Smooth muscle cell (in vitro differentiated cells): ENCODE measurements around the gene KMT2D. TPM values are rescaled to one million over a fixed set of nuclear protein-coding genes. Genes with fewer than 3 reads are reported as not detected.

Source experiments
- DNase-seq: peaks from one replicate; lab custom pipeline; 2025; ENCODE audit not compliant: unreplicated experiment; lab: John Stamatoyannopoulos, UW
- H2AFZ ChIP-seq: fragments of 200-600 bp; sonication (generic); 2 replicates; pipeline ENCODE4 v1.6.0; 2016; ENCODE audit warnings: antibody characterized with exemption, low read depth, mild to moderate bottlenecking
- H3F3A ChIP-seq: fragments of 200-600 bp; sonication (generic); 2 replicates; pipeline ENCODE4 v1.6.0; 2017; ENCODE audit warnings: antibody characterized with exemption, low read depth
- H3K27ac ChIP-seq: fragments of 200-600 bp; sonication (generic); 2 replicates; pipeline ENCODE4 v1.5.1; 2016; ENCODE audit warnings: low read depth, mild to moderate bottlenecking
- H3K27me3 ChIP-seq: fragments of 200-600 bp; sonication (generic); 2 replicates; pipeline ENCODE4 v1.6.1; 2016; ENCODE audit warnings: low read depth, mild to moderate bottlenecking
- H3K36me3 ChIP-seq: fragments of 200-600 bp; sonication (generic); 2 replicates; pipeline ENCODE4 v1.5.1; 2016; ENCODE audit warnings: low read depth
- H3K4me1 ChIP-seq: fragments of 200-600 bp; sonication (generic); 2 replicates; pipeline ENCODE4 v1.5.1; 2016; ENCODE audit warnings: low read depth
- H3K4me2 ChIP-seq: fragments of 200-600 bp; sonication (generic); 2 replicates; pipeline ENCODE4 v1.6.0; 2016; ENCODE audit warnings: mild to moderate bottlenecking
- H3K4me3 ChIP-seq: fragments of 200-600 bp; sonication (generic); 2 replicates; pipeline ENCODE4 v1.5.1; 2016; ENCODE audit warnings: mild to moderate bottlenecking
- H3K79me2 ChIP-seq: fragments of 200-600 bp; sonication (generic); 2 replicates; pipeline ENCODE4 v1.6.0; 2016; ENCODE audit warnings: low read depth, mild to moderate bottlenecking
- H3K9ac ChIP-seq: fragments of 200-600 bp; sonication (generic); 2 replicates; pipeline ENCODE4 v1.6.0; 2016; ENCODE audit warnings: low read depth
- H3K9me3 ChIP-seq: fragments of 200-600 bp; sonication (generic); replicated peaks from 2 replicates; pipeline ENCODE4 v1.5.1; 2016; ENCODE audit warnings: low read depth
- H4K20me1 ChIP-seq: fragments of 200-600 bp; sonication (generic); 2 replicates; pipeline ENCODE4 v1.6.0; 2016; ENCODE audit warnings: low read depth
- WGBS: methylation state at CpG from one replicate; pipeline ENCODE4 v1.1.7; 2016; ENCODE audit warnings: low lambda C conversion rate; 5-methylcytosine and 5-hydroxymethylcytosine counted together
- polyA plus RNA-seq: library from polyadenylated mRNA; unstranded; fragments of >200 nt; fragmentation: Nextera tagmentation; extraction: Ambion mirVana; gene quantifications from 2 replicates; pipeline ENCODE4 v1.2.1, GENCODE V29; 2016
- total RNA-seq: library from RNA; depleted of rRNA; stranded (reverse); fragments of >200 nt; gene quantifications from 2 replicates; pipeline ENCODE4 v1.2.3, GENCODE V29; 2014
- TF ChIP-seq, protein P1 (sequence below): fragments of 200-600 bp; sonication (generic); IDR thresholded peaks from 2 replicates; pipeline ENCODE4 v1.5.1; 2017; ENCODE audit warnings: borderline replicate concordance, mild to moderate bottlenecking, antibody characterized with exemption; ENCODE audit not compliant: insufficient read depth, poor library complexity, severe bottlenecking

KMT2D gene
- total and polyA plus RNA-seq, 2 experiments from 2014 or later: 24.6 to 25.9 TPM

DNA sequence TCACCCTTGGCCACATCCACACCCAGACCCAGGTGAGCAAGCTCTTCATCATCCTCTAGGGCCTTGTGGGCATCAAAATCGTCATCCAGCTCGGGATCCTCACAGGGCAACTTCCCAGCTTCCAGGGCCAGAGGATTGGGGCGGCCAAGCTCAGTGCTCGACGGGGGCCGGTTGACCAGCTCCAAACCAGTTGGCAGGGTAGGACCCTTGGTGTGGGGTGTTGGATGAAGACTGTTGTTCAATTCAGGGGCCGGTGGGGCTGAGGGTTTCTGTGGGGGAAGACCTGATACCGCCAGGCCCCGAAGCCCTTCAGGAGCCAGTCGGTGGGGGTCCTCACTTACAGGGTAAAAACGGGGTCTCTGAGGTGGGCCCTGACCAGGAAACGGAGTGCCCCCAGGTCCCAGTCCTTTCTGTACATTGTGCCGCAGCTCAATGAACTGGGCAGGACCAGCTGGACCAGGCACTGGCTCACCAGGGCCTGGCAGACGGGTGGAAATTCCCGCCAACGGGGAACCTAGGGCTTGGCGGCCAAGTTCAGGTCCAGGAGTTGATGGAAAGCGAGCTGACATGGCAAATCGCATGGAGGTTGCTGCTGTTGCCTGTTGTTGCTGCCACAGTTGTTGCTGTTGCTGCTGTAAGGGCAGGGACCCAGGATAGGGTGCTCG is 22.2 kb downstream of the KMT2D start:
- H3K27ac ChIP-seq: no peak overlapping the region
- TF ChIP-seq, protein P1, sequence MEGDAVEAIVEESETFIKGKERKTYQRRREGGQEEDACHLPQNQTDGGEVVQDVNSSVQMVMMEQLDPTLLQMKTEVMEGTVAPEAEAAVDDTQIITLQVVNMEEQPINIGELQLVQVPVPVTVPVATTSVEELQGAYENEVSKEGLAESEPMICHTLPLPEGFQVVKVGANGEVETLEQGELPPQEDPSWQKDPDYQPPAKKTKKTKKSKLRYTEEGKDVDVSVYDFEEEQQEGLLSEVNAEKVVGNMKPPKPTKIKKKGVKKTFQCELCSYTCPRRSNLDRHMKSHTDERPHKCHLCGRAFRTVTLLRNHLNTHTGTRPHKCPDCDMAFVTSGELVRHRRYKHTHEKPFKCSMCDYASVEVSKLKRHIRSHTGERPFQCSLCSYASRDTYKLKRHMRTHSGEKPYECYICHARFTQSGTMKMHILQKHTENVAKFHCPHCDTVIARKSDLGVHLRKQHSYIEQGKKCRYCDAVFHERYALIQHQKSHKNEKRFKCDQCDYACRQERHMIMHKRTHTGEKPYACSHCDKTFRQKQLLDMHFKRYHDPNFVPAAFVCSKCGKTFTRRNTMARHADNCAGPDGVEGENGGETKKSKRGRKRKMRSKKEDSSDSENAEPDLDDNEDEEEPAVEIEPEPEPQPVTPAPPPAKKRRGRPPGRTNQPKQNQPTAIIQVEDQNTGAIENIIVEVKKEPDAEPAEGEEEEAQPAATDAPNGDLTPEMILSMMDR: no peak
- H2AFZ ChIP-seq: no peak overlapping the region
- WGBS: 97% methylated on average over 20 of the region's 20 CpGs
- H4K20me1 ChIP-seq: peaks cover 27% of the 10 kb centered on the region
- H3F3A ChIP-seq: no peaks in the 10 kb centered on the region
- H3K4me2 ChIP-seq: no peak overlapping the region
- H3K4me3 ChIP-seq: no peak overlapping the region
- no peak overlapping the region for H3K9ac ChIP-seq
- peaks cover 6% of the 10 kb centered on the region for H3K79me2 ChIP-seq
- H3K36me3 ChIP-seq: peaks cover 6% of the 10 kb centered on the region
- no peaks in the 10 kb centered on the region for H3K27me3 ChIP-seq
- DNase-seq: no peak
- H3K4me1 ChIP-seq: no peaks in the 10 kb centered on the region
- no peaks in the 10 kb centered on the region for H3K9me3 ChIP-seq

DNA sequence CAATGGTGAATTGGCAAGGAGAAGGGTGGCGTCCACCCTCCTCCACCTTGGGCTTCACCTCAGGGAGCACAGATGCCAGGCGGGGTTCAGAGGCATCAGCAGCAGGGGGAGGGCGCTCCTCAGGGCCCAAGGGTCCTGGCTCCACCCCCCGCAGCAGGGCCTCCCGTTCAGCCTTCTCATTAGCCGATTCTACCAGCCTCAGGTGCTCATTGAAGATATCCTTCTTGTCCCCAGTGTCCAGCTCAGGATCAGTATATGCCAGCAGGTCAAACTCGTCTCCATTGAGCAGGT is 22.7 kb downstream of the KMT2D start:
- TF ChIP-seq, protein P1: no peak
- WGBS: over 99% methylated on average over 7 of the region's 7 CpGs
- no peaks in the 10 kb centered on the region for H3K9me3 ChIP-seq
- no peak overlapping the region for H3K27ac ChIP-seq
- no peak overlapping the region for H3K4me2 ChIP-seq
- no peaks in the 10 kb centered on the region for H3F3A ChIP-seq
- no peak overlapping the region for H3K4me3 ChIP-seq
- no peaks in the 10 kb centered on the region for H3K27me3 ChIP-seq
- no peak for DNase-seq
- H2AFZ ChIP-seq: no peak overlapping the region
- no peaks in the 10 kb centered on the region for H3K4me1 ChIP-seq
- peaks cover 28% of the 10 kb centered on the region for H4K20me1 ChIP-seq
- H3K9ac ChIP-seq: no peak overlapping the region
- peaks cover 6% of the 10 kb centered on the region for H3K79me2 ChIP-seq
- H3K36me3 ChIP-seq: peaks cover 8% of the 10 kb centered on the region

DNA sequence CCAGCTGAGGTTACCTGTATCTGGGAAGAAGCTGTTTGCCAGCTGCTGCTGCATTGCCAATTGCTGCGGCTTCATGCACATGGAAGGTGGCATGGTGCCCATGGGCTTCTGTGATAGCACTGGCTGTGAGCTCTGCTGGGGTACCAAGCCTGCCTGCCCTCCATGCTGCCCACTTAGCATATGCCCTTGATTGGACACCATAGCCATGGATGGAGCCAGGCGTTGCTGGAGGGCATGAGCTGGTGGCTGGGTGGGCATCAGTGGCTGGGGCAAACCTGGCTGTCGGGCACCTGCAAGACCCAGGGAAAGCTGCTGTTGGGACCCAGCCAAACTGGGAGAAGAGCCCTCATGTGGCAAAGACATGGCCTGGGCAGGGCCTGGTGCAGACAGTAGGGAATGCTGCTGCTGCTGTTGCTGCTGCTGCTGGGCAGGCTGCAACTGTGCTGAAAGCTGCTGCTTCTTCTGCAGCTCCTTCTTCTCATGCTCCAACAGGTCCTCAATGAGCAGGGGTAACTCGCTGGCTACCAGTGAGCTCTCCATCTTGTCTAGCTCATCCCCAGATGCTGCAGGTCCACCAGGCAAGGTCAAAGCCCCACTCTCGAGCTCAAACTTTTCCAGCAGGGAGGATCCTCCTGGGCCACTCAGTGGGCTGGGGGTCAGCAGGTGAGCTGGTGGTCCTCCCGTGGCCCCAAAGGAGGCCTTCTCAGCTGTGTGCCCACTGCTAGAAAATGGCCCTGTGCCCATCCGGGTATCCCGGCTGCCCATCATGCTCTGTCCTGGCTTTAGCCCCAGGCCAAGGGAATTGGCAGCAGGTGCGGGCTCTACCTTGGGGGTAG is 23.3 kb downstream of the KMT2D start:
- H2AFZ ChIP-seq: no peak overlapping the region
- H4K20me1 ChIP-seq: peaks cover 29% of the 10 kb centered on the region
- no peak for DNase-seq
- no peak overlapping the region for H3K9ac ChIP-seq
- no peak overlapping the region for H3K4me2 ChIP-seq
- whole genome bisulfite sequencing: 100% methylated on average over 9 of the region's 9 CpGs
- peaks cover 6% of the 10 kb centered on the region for H3K79me2 ChIP-seq
- no peaks in the 10 kb centered on the region for H3K27me3 ChIP-seq
- no peaks in the 10 kb centered on the region for H3K4me1 ChIP-seq
- TF ChIP-seq, protein P1: no peak
- H3K27ac ChIP-seq: no peak overlapping the region
- H3K36me3 ChIP-seq: peaks cover 8% of the 10 kb centered on the region
- H3K4me3 ChIP-seq: no peak overlapping the region
- H3K9me3 ChIP-seq: no peaks in the 10 kb centered on the region
- H3F3A ChIP-seq: no peaks in the 10 kb centered on the region
